ENCODE results near the gene ADAMTS5.

Gene ADAMTS5

GRCh38 chr21:26967062-26967913 lies at the start of gene ADAMTS5:
TSS of gene ADAMTS5 (minus strand) at chr21:26967088. CDS start at chr21:26966391, 697 bp downstream.
- no peak for DNase-seq
- in situ Hi-C loops (cut with MboI; ENCODE audit: low pct_unique_long_range_greater_than_20kb, low sequenced_read_pairs) = no loop called here

GRCh38 chr21:27001526-27001925 lies 34.6 kb upstream of the ADAMTS5 start:
- DNase-seq = no peak
- in situ Hi-C loops (cut with MboI; ENCODE audit: low pct_unique_long_range_greater_than_20kb, low sequenced_read_pairs) = no loop called here

GRCh38 chr21:26983576-26983975 lies 16.7 kb upstream of the ADAMTS5 start:
- DNase-seq = no peak
- in situ Hi-C loops (cut with MboI; ENCODE audit: low pct_unique_long_range_greater_than_20kb, low sequenced_read_pairs) = no loop called here

- no peak for DNase-seq
- in situ Hi-C loops (cut with MboI; ENCODE audit: low pct_unique_long_range_greater_than_20kb, low sequenced_read_pairs) = no loop called here
Observed at GRCh38 chr21:26982767-26983166, 15.9 kb upstream of the ADAMTS5 start.

- DNase-seq = no peak
- in situ Hi-C loops (cut with MboI; ENCODE audit: low pct_unique_long_range_greater_than_20kb, low sequenced_read_pairs) = no loop called here
Observed at GRCh38 chr21:26977746-26978145, 10.9 kb upstream of the ADAMTS5 start.

- DNase-seq = no peak
- in situ Hi-C loops (cut with MboI; ENCODE audit: low pct_unique_long_range_greater_than_20kb, low sequenced_read_pairs) = no loop called here
Observed at GRCh38 chr21:26973226-26973625, 6.3 kb upstream of the ADAMTS5 start.

- in situ Hi-C loops (cut with MboI; ENCODE audit: low pct_unique_long_range_greater_than_20kb, low sequenced_read_pairs) = no loop called here
- DNase-seq = peak; percentile 68
Observed at GRCh38 chr21:26972192-26972591, 5.3 kb upstream of the ADAMTS5 start.

GRCh38 chr21:26969971-26970725 lies 3.3 kb upstream of the ADAMTS5 start:
- in situ Hi-C loops (cut with MboI; ENCODE audit: low pct_unique_long_range_greater_than_20kb, low sequenced_read_pairs) = no loop called here
- no peak for DNase-seq

GRCh38 chr21:26966649-26967061 lies 233 bp downstream of the ADAMTS5 start:
- in situ Hi-C loops (cut with MboI; ENCODE audit: low pct_unique_long_range_greater_than_20kb, low sequenced_read_pairs) = no loop called here
- DNase-seq = no peak

GRCh38 chr21:26965907-26966581 lies 844 bp downstream of the ADAMTS5 start:
- DNase-seq = no peak

GRCh38 chr21:26965040-26965906 lies 1.6 kb downstream of the ADAMTS5 start:
- in situ Hi-C loops (cut with MboI; ENCODE audit: low pct_unique_long_range_greater_than_20kb, low sequenced_read_pairs) = no loop called here
- no peak for DNase-seq

More at GRCh38 chr21:26965907-26966581, 844 bp downstream of the ADAMTS5 start:
- in situ Hi-C loops (cut with MboI; ENCODE audit: low pct_unique_long_range_greater_than_20kb, low sequenced_read_pairs) = no loop called here

- DNase-seq = no peak
- in situ Hi-C loops (cut with MboI; ENCODE audit: low pct_unique_long_range_greater_than_20kb, low sequenced_read_pairs) = no loop called here
Observed at GRCh38 chr21:26964170-26964778, 2.6 kb downstream of the ADAMTS5 start.

- no peak for DNase-seq
- in situ Hi-C loops (cut with MboI; ENCODE audit: low pct_unique_long_range_greater_than_20kb, low sequenced_read_pairs) = no loop called here
Observed at GRCh38 chr21:26962621-26963181, 4.2 kb downstream of the ADAMTS5 start.

- in situ Hi-C loops (cut with MboI; ENCODE audit: low pct_unique_long_range_greater_than_20kb, low sequenced_read_pairs) = no loop called here
- DNase-seq = peak; percentile 26
Observed at GRCh38 chr21:26961698-26962097, 5.2 kb downstream of the ADAMTS5 start.

- in situ Hi-C loops (cut with MboI; ENCODE audit: low pct_unique_long_range_greater_than_20kb, low sequenced_read_pairs) = no loop called here
- no peak for DNase-seq
Observed at GRCh38 chr21:26958788-26959187, 8.1 kb downstream of the ADAMTS5 start.

GRCh38 chr21:26956813-26957212 lies 10.1 kb downstream of the ADAMTS5 start:
- DNase-seq = no peak
- in situ Hi-C loops (cut with MboI; ENCODE audit: low pct_unique_long_range_greater_than_20kb, low sequenced_read_pairs) = no loop called here

- in situ Hi-C loops (cut with MboI; ENCODE audit: low pct_unique_long_range_greater_than_20kb, low sequenced_read_pairs) = no loop called here
- DNase-seq = no peak
Observed at GRCh38 chr21:26956216-26956615, 10.7 kb downstream of the ADAMTS5 start.

GRCh38 chr21:26954662-26955121 lies 12.2 kb downstream of the ADAMTS5 start:
- DNase-seq = no peak
- in situ Hi-C loops (cut with MboI; ENCODE audit: low pct_unique_long_range_greater_than_20kb, low sequenced_read_pairs) = no loop called here

Measured in KBM-7 (cell line).